Lung (tissue), 12 donors: ENCODE measurements around the gene ARL8B. TPM values are rescaled to one million over a fixed set of nuclear protein-coding genes. Genes with fewer than 3 reads are reported as not detected.

Experiments
- ATAC-seq: fragments of 200-7000 bp; cut with Tn5 transposase; one replicate; pipeline ENCODE4 v1.9.1; 2020; ENCODE audit warnings: moderate number of reproducible peaks; ENCODE audit not compliant: insufficient read depth, low FRiP score
- DNase-seq, 3 donors: peaks; one replicate each; pipeline ENCODE4 v3.0.0-alpha.2; 2013 to 2017
- H3K27ac ChIP-seq, 2 donors: one replicate each; pipeline ENCODE4 v1.5.1; 2013; ENCODE audit warnings: mild to moderate bottlenecking in 2 of 2, moderate library complexity in 2 of 2, control low read depth in 1 of 2, inconsistent platforms in 1 of 2, low read depth in 1 of 2, low read length in 1 of 2
- H3K27me3 ChIP-seq, 3 donors: one replicate each; pipeline ENCODE4 v1.5.1; 2013; ENCODE audit warnings: low read length in 2 of 3; ENCODE audit not compliant: control insufficient read depth in 3 of 3, insufficient read depth in 3 of 3
- H3K36me3 ChIP-seq, 4 donors: one replicate each; pipeline ENCODE4 v1.5.1; 2013; ENCODE audit warnings: low read length in 4 of 4, mild to moderate bottlenecking in 1 of 4, moderate library complexity in 1 of 4; ENCODE audit not compliant: control insufficient read depth in 4 of 4, insufficient read depth in 4 of 4
- H3K4me1 ChIP-seq, 5 donors: one replicate each; pipeline ENCODE4 v1.5.1; 2013; ENCODE audit warnings: low read length in 5 of 5, mild to moderate bottlenecking in 2 of 5, moderate library complexity in 1 of 5; ENCODE audit not compliant: control insufficient read depth in 5 of 5, insufficient read depth in 5 of 5
- H3K4me3 ChIP-seq: one replicate; pipeline ENCODE4 v1.5.1; 2013; ENCODE audit warnings: mild to moderate bottlenecking, control low read depth, moderate library complexity
- H3K9ac ChIP-seq, 2 donors: one replicate each; pipeline ENCODE4 v1.5.1; 2013; ENCODE audit warnings: low read length in 2 of 2, control low read depth in 1 of 2; ENCODE audit not compliant: insufficient read depth in 1 of 2
- H3K9me3 ChIP-seq, 4 donors: one replicate each; pipeline ENCODE4 v1.5.1; 2013; ENCODE audit warnings: low read length in 3 of 4, mild to moderate bottlenecking in 1 of 4, moderate library complexity in 1 of 4; ENCODE audit not compliant: control insufficient read depth in 4 of 4, insufficient read depth in 3 of 4
- WGBS, 2 donors: extraction: QIAGEN DNeasy Blood & Tissue Kit; methylation state at CpG; one replicate each; pipeline ENCODE4 v1.1.7; 2013; 5-methylcytosine and 5-hydroxymethylcytosine counted together
- polyA plus RNA-seq, 2 donors: library from polyadenylated mRNA; stranded (reverse); fragments of 200-250 nt; gene quantifications; one replicate each; pipeline ENCODE4 v1.2.1, GENCODE V29; 2013
- total RNA-seq, 2 donors: library from RNA; depleted of rRNA in 1 of 2; stranded (reverse); fragments of >200 nt in 1 of 2; gene quantifications; one replicate each; pipeline ENCODE4 v1.2.1, GENCODE V29; 2014 to 2021
- TF ChIP-seq, protein P1 (sequence below): IDR thresholded peaks from 2 replicates; pipeline ENCODE4 v1.5.1; 2012; ENCODE audit warnings: mild to moderate bottlenecking; ENCODE audit errors: control extremely low read depth, extremely low read depth
- donor health status: control.
- donor health status: control.
- donor health status: Bipolar disorder and iron deficiency.
- donor health status: healthy.
- donor health status: DM: yes; HTN: yes; CAD: no.

Gene ARL8B
- total and polyA plus RNA-seq, 4 donors = 58.9 to 108 (median 74.8) TPM

DNA sequence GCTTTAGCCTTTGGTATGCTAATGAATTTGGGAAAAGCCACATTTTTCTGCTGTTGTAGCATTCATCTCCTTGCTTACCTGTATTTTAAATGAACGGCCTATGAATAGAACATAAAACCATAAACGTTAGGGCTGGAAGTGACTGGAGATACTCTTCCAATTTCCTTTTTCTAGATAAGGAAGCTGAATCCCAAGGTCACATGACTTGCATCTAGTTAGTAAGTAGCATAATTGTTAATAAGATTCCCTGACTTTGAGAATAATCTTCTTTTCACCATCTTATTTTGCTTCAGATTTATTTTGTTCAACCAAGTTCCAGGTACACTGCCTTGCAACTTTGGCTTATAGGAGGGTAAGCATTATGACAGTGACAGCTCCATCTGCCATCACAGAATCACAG, 44.8 kb downstream of the ARL8B start:
- H3K4me3 ChIP-seq = no peak overlapping the region
- DNase-seq = no peak
- no peak for ATAC-seq
- no peaks in the 10 kb centered on the region for H3K27me3 ChIP-seq
- H3K9me3 ChIP-seq = no peaks in the 10 kb centered on the region
- H3K27ac ChIP-seq = no peak overlapping the region
- TF ChIP-seq, protein P1, sequence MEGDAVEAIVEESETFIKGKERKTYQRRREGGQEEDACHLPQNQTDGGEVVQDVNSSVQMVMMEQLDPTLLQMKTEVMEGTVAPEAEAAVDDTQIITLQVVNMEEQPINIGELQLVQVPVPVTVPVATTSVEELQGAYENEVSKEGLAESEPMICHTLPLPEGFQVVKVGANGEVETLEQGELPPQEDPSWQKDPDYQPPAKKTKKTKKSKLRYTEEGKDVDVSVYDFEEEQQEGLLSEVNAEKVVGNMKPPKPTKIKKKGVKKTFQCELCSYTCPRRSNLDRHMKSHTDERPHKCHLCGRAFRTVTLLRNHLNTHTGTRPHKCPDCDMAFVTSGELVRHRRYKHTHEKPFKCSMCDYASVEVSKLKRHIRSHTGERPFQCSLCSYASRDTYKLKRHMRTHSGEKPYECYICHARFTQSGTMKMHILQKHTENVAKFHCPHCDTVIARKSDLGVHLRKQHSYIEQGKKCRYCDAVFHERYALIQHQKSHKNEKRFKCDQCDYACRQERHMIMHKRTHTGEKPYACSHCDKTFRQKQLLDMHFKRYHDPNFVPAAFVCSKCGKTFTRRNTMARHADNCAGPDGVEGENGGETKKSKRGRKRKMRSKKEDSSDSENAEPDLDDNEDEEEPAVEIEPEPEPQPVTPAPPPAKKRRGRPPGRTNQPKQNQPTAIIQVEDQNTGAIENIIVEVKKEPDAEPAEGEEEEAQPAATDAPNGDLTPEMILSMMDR = no peak
- H3K9ac ChIP-seq = no peak overlapping the region
- H3K36me3 ChIP-seq = no peaks in the 10 kb centered on the region
- peaks cover 0 to 11% (median 6%) of the 10 kb centered on the region in 5 donors for H3K4me1 ChIP-seq
- 50 to 54% methylated on average over 2 of the region's 2 CpGs for WGBS, 2 donors

DNA sequence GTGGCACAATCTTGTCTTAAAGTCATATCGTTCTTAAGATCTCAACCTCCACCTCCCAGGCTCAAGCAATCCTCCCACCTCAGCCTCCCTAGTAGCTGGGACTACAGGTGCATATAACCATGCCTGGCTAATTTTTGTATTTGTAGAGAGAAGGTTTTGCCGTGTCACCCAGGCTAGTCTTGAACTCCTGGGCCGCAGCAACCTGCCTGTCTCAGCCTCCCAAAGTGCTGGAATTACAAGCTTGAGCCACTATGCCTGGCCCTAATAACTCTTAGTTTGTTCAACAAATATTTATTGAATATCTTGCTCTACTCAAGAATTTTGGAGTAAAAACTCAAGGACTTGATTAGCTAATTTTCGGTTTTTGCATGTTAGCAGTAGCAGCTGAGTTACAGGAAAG, 46.0 kb downstream of the ARL8B start:
- Histone ChIP-seq H3K9me3 (no peaks in the 10 kb centered on the region), H3K4me3 (no peak overlapping the region), H3K9ac (no peak overlapping the region), H3K27me3 (no peaks in the 10 kb centered on the region), H3K27ac (peak overlapping the region in 1 of 2 donors; percentile 17), H3K36me3 (peaks cover 0 to 5% (median 1%) of the 10 kb centered on the region in 4 donors), H3K4me1 (peaks cover 0 to 9% (median 0%) of the 10 kb centered on the region in 5 donors)
- ATAC-seq (peak; percentile 34), DNase-seq (no peak)
- WGBS, 2 donors = 71 to 82% methylated on average over 4 of the region's 4 CpGs
- TF ChIP-seq, protein P1 = no peak

GRCh38 chr3:5169807-5170206, 47.7 kb downstream of the ARL8B start:
- H3K9me3 ChIP-seq = no peaks in the 10 kb centered on the region
- WGBS, 2 donors = 35 to 36% methylated on average over 2 of the region's 2 CpGs
- H3K4me1 ChIP-seq = peaks cover 0 to 7% (median 0%) of the 10 kb centered on the region in 5 donors
- no peak for ATAC-seq
- TF ChIP-seq, protein P1 = no peak
- no peak overlapping the region for H3K4me3 ChIP-seq
- DNase-seq = no peak
- peaks cover 2 to 12% (median 6%) of the 10 kb centered on the region in 4 donors for H3K36me3 ChIP-seq
- no peak overlapping the region for H3K9ac ChIP-seq
- H3K27ac ChIP-seq = no peak overlapping the region
- no peaks in the 10 kb centered on the region for H3K27me3 ChIP-seq

DNA sequence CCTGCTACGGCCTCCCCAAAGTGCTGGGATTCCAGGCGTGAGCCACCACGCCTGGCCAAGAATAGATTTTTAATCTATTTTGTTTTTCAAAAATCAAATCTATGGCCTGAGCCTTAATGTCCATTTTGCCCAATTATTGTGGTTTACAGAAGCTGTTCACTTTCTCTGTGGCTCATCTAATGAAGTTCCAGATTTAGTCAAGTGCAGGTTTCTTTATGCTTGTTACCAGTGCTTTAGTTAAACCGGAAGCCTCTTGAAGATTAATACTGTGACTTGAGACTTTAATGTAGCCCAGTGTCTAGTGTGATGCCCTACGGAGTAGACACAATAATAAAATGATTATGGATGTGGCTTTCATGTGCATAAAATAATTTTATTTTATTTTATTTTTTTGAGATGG, 48.9 kb downstream of the ARL8B start:
- TF ChIP-seq, protein P1 = no peak
- ATAC-seq (no peak), DNase-seq (no peak)
- Histone ChIP-seq H3K4me3 (no peak overlapping the region), H3K36me3 (peaks cover 5 to 21% (median 8%) of the 10 kb centered on the region in 4 donors), H3K4me1 (peaks cover 0 to 5% (median 0%) of the 10 kb centered on the region in 5 donors), H3K9ac (no peak overlapping the region), H3K9me3 (no peaks in the 10 kb centered on the region), H3K27me3 (no peaks in the 10 kb centered on the region), H3K27ac (no peak overlapping the region)
- 85 to 98% methylated on average over 5 of the region's 5 CpGs for WGBS, 2 donors
